Right ventricle myocardium superior (tissue), 1 donor: Measurements from ENCODE around the gene RPLP1. TPM values are rescaled to one million over a fixed set of nuclear protein-coding genes. Genes with fewer than 3 reads are reported as not detected.
"Not testable (repeated sequence)": the region's sequence is repeated elsewhere in the genome, so short reads cannot be mapped to it uniquely, and the experiment has no call there.

Source experiments
- ATAC-seq: fragments of 200-7000 bp; cut with Tn5 transposase; one replicate; pipeline ENCODE4 v1.9.1; 2020; ENCODE audit warnings: mild to moderate bottlenecking; ENCODE audit not compliant: poor library complexity
- DNase-seq: peaks from one replicate; pipeline ENCODE4 v3.0.0-alpha.2; 2020
- intact Hi-C: fragments of 100-400 bp; cut with DNase I; formaldehyde crosslinking; loops from one replicate; pipeline ENCODE4 v1.11.2; 2022
- total RNA-seq: library from RNA; stranded (reverse); fragmentation: NEBNext Ultra II Directional; extraction: Animal tissue kit (Norgen Biotek cat#: 25700); gene quantifications from one replicate; pipeline ENCODE4 v1.2.1, GENCODE V29; 2021
- donor health status: DM: no; HTN: yes; CAD: no; lungs with severe emphysema.

The RPLP1 gene
- total RNA-seq, 1 donor from 2014 or later, result 1,108 TPM

DNA sequence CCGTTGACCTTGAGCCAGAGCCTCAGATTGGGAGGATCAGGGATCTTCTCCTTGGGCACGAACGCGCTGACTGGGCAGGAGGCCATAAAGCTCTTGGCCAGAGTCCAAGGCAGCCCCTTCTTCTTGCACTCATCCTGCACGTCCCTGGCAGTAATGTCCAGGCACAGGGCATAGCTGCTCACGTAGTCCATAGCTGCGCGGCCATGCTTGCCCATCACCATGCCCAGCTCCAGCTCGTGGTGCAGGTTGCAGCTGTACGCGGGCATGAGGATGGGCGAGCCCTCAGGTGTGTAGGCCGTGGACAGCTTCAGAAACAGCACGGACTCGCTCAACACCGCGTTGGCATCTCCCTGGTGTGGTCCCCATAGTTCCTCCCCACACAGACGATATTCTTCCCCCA, 17.9 kb upstream of the RPLP1 start:
- ATAC-seq, result no peak
- intact Hi-C loops, result no loop called here
- DNase-seq, result no peak

DNA sequence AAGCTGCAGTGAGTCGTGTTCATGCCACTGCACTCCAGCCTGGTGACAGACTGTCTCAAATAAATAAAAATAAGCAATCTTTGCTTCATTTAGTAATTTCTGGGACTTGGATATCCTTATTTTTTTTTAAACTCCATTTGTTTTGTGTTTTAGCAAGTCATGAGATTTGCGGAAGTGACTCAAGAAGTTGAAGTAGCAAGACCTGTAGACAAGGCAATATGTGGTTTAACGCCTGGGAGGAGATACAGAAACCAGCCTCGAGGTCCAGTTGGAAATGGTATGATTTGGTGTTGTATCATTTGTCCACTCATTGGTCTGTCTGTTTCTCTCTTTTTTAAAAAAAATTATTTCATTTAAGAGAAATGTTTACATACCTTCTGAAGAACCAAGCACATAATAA, 16.6 kb upstream of the RPLP1 start:
- ATAC-seq (no peak), DNase-seq (no peak)
- intact Hi-C loops, result no loop called here

DNA sequence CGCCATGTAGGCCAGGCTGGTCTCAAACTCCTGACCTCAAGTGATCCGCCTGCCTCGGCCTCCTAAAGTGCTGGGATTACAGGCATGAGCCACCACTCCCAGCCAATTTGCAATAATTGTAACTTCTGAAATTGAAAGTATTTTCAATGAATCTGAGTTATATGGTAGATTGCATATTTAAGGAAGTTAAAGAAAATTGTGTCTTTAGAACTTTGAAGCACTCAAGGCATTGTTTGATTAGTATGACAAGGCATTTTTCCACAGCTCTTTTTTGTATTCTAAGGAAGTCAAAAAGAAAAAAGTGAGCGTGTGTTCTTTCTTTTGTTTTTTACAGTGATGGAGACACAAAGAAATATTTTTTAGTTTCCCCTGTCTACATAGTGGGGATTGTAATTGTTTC, 15.7 kb upstream of the RPLP1 start:
- DNase-seq (no peak), ATAC-seq (no peak)
- intact Hi-C loops, result no loop called here

DNA sequence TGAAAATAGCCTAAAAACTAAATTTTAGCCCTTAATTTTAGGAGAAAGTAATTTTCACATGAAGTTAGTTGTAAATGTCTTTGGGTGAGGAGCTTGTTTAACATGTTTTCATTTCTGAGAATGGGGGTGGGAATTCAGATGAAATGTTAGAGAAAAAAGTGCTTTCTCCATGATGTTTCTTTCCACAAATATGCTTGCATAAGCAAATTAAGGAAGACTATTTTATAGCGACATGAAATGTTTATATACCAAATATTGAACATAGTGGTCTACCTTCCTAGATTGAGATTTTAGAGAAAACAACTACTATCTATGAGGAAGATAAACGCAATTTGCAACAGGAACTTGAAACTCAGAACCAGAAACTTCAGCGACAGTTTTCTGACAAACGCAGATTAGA, 13.0 kb upstream of the RPLP1 start:
- intact Hi-C loops, result no loop called here
- no peak for ATAC-seq
- no peak for DNase-seq

DNA sequence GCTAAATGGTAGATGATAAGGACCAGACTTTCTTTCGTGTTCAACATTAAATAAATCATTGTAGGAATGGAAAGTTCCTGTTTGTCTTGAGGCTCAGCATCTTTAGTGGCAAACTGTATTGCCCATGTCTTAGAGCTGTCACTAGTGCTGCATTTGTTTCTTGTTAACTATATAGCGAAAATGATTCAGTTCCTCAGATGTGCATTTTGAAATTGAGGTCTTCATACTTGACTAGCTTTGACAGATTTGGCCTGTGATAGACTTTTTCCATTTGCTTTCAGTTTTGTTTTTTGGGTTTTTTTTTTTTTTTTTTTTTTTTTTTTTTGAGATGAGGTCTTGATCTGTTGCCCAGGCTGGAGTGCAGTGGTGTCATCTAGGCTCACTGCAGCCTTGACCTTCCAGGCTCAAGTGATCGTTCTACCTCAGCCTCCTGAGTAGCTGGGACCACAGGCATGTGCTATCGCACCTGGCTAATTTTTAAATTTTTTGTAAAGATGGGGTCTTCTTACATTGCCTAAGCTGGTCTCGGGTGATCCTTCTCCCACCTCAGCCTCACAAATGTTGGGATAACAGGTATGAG, 9.5 kb upstream of the RPLP1 start:
- intact Hi-C loops, result no loop called here
- ATAC-seq (no peak), DNase-seq (no peak)

DNA sequence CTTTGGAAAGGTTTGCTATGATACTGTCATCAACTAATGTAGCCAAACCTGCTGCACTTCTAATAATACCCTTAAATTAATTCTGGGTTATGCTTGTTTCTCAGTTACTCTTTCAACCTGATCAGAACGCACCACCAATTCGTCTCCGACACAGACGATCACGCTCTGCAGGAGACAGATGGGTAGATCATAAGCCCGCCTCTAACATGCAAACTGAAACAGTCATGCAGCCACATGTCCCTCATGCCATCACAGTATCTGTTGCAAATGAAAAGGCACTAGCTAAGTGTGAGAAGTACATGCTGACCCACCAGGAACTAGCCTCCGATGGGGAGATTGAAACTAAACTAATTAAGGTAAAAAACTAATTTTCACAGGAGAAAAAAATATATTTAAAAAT, 7.9 kb upstream of the RPLP1 start:
- ATAC-seq (no peak), DNase-seq (no peak)
- intact Hi-C loops, result no loop called here

DNA sequence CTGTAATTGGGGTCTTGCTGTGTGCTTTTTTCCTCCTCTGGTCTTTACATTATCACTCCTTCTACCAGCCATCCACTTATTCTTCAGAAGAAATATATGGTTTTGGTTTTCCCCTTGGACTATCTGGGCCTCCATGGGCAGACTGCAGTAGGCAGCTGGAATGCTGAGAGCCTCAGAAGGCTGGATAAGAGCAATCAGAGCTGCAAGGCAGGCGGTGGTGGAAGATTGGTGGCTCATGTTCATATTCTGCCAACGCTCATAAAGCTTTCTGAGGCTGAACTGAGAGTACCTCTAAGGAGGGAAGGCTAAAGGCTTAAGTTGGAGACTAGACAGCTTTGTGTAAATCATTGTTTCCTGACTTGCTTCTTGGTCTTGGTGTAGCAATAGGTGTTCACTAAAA, 5.7 kb upstream of the RPLP1 start:
- no peak for DNase-seq
- intact Hi-C loops, result no loop called here
- peak; percentile 40 for ATAC-seq

DNA sequence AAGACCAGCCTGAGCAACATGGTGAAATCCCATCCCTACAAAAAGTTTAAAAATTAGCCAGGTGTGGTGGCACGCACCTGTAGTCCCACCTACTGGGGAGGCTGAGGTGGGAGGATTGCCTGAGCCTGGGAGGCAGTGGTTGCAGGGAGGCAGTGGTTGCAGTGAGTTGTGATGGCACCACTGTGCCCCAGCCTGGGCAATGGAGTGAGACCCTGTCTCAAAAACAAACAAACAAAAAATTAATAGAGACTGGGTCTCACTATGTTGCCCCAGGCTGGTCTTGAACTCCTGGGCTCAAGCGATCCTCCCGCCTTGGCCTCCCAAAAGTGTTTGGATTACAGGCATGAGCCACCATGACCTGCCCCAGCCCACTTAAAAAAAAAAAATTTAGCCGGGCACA, 2.4 kb upstream of the RPLP1 start:
- DNase-seq, intact Hi-C loops, ATAC-seq: not testable (repeated sequence)

DNA sequence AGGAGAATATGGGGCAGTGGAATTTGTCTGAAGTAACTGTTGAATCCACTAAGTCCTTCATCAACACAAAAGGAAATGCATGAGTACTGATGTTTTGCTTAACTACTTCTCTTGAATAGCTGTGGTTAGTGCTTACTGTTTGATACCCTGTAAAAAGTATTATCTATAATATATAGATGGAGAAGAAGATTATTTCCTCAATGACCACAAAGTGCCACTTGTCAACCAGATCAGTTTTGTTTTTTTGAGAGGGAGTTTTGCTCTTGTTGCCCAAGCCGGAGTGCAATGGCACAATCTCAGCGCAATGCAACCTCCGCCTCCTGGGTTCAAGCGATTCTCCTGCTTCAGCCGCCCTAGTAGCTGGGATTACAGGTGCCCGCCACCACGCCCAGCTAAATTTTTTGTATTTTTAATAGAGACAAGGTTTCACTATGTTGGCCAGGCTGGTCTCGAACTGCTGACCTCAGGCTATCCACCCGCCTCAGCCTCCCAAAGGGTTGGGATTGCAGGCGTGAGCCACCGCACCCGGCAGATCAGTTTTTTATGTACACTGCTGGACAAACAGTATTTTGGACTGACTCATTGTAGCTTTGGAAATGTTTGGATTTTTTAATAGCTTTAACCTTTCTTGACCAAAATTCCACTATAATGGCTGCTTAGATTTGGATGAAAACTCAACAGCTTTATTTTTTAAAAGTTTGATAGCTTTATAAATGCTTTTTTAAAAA, 1.5 kb upstream of the RPLP1 start:
- intact Hi-C loops, result no loop called here
- DNase-seq, result no peak

DNA sequence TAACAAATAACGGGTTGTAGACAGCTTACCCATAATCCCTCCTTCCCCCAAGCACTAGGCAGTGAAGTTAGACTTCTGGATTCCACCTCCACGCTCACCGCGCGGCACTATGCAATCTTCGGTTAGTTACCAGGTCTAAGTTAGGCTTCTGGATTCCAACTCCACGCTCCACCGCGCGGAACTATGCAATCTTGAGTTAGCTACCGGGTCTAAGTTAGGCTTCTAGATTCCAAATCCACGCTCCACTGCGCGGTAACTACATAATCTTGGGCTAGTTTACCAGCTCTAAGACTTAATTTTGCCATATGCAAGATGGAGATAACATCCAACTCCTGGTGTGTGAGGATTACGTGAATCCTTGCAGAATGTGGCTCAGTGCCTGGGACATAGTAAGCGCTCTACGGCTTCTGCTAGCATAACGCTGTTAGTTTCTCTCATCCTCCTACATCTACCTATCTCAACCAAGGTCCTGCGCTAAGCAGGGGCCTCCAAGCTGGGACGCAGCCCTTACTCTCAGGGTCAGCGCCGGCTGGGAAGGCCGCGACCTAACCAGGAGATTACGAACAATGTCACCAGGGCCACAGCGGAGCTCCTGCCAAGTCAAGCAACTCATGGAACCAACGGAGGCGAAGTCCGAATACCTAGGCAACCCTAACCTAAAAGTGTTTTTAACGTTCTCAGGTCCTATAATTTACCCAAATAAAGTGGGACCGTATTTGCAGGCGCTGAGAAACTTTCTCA, 497 bp upstream of the RPLP1 start:
- DNase-seq, result peak; percentile 48
- ATAC-seq, result peak; percentile 42
- intact Hi-C loops, result no loop called here

More for the DNA sequence above, 1.5 kb upstream of the RPLP1 start:
- no peak for ATAC-seq

DNA sequence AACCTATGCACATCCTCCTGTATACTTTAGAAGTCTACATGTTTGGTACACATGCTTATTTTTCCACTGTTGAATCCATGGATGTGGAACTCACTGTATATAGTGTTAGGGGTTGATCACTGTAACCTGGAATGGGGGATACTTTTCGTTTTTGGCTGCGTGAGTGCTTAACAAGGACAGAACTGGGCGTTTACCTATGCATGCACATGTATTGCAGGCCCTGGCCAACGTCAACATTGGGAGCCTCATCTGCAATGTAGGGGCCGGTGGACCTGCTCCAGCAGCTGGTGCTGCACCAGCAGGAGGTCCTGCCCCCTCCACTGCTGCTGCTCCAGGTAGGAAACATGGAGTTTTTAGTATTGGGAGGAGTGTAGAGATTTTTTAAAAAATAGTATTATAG, 2.3 kb downstream of the RPLP1 start:
- intact Hi-C loops, result no loop called here
- ATAC-seq (no peak), DNase-seq (no peak)

DNA sequence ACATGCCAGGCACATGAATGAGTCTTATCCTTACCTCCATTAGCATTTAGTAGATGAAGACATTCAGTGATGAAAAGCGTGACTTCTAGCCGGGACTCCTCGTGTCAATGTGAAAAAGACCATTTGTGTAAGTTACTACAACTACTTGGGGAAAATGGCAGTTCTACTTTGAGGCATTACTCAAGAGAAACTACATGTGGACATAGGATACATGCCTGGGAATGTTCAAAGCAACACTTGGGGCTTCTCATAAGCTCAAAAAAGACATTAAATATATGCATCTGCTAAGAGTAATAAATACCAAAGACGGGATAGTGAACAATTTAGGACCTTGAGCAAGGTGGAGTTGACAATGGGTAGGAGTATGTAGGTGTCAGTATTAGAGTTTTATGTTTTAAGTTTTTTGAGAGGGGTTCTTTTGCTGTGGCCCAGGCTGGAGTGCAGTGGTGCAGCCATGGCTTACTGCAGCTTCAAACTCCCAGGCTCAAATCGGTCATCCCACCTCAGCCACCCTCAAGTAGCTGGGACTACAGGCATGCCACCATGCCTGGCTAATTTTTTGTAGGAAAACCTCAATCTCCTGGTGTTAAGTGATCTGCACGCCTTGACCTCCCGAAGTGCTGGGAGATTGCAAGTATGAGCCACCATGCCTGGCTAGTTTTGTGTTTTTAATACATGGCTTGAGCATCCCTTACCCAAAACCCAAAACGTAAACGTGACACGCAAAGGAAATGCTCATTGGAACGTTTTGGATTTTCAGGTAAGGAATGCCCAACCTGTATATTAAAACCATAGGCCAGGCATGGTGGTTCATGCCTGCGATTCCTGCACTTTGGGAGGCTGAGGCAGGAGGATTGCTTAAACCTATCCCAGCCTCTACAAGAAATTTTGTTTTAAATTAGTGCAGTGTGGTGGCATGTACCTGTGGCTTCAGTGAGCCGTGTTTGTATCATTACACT, 3.9 kb downstream of the RPLP1 start:
- DNase-seq (no peak), ATAC-seq (no peak)
- intact Hi-C loops, result no loop called here

DNA sequence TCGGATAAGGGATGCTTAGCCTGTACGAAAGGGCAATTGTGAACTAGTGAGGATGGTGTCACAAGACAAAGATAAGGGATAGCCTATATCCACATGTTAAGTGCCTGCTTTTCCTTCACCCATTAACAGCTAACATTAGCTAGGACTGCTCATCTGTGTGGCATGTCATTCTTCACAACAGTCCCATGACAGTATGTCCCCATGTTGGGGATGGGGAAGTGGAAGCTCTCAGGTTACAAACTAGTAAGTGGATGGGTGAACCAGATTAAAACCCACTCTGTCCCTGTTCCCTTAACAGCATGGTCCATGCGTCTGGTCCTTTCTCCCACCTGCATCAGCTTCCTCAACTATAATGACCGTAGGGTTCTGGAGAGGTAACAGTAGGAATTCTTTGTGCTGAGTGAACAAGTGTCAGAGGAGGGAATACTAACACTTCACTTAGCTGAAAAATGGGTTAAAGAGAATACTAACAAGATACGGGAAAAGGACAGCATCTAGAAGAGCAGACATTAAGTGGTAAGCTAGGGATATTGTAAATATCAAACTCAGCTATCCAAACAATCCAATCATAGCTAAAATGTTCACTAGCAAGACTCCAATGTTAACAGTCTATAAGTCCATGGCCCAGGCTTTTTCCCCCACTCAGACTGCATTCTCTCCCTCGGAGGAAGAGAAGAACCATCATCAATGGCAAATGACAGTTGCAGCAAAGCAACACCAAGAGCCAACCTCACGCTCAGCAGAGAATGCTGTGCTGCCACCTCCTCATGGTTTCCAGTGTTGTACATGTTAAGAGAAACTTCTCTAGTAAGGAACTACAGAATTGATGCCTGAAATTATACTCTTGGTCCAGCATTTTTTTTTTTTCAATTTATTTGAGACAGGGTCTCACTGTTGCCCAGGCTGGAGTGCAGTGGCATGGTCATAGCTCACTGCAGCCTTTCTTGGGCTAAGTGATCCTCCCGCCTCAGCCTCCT, 5.0 kb downstream of the RPLP1 start:
- intact Hi-C loops, result no loop called here
- no peak for ATAC-seq

DNA sequence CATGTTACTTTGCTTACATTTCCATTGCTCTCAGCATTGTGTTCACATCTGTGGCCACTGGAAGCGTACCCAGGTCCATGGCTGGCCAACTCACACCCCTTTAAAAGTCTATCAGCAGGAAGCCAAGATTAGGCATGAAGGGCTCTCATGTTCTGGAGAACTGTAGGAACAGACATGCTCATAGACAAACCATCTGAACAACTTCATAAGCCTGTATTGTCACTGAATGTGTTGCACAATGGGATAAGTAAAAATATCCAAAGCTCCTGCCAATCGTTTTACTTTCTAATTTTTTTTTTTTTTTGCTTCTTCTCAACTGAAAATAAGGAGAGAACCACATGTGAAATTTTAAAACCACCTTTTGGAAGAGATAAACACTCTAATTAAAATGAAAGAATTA, 6.4 kb downstream of the RPLP1 start:
- DNase-seq (peak; percentile 13), ATAC-seq (no peak)
- intact Hi-C loops, result no loop called here

More for the DNA sequence above, 5.0 kb downstream of the RPLP1 start:
- DNase-seq, result peak; percentile 26

DNA sequence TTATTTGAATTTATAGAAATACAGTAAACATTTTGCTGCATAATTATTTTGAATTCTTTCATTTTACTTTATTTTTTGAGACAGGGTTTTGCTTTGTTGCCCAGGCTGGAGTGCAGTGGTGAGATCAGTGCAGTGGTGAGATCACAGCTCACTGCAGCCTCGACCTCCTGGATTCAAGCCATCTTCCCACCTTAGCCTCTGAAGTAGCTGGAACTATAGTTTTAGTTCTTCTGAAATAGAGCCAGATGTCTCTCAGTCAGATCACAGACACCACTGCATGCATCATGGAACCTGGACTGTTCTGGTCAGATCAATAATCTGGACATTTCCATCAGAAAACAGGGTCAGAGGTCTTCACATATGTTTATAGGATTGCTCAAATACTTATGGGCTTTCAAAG, 7.9 kb downstream of the RPLP1 start:
- DNase-seq, result no peak
- intact Hi-C loops, result no loop called here
- ATAC-seq, result no peak

DNA sequence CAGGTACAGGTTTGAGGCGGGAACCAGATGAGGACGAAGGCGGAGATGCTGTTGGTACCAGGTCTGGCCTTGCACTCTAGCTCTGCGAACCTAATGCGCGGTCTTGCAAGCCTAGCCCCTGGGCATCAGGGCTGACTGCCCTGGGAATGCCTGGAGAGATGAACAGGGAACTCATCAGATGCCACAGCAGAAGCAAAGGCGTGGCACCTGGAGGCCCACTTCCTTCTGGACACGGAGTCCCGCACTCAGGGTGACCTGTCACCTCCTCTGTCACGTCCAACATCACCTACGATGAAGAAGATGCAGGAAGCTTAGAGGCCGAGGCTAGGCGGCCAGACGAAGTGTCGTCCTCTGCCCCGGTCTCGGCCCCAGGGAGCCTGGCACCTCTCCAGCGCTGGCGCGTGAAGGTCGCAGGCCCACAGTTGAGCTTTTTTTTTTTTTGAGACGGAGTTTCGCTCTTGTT, 9.4 kb downstream of the RPLP1 start:
- intact Hi-C loops, result no loop called here
- ATAC-seq, result peak; percentile 14
- DNase-seq, result peak; percentile 72

DNA sequence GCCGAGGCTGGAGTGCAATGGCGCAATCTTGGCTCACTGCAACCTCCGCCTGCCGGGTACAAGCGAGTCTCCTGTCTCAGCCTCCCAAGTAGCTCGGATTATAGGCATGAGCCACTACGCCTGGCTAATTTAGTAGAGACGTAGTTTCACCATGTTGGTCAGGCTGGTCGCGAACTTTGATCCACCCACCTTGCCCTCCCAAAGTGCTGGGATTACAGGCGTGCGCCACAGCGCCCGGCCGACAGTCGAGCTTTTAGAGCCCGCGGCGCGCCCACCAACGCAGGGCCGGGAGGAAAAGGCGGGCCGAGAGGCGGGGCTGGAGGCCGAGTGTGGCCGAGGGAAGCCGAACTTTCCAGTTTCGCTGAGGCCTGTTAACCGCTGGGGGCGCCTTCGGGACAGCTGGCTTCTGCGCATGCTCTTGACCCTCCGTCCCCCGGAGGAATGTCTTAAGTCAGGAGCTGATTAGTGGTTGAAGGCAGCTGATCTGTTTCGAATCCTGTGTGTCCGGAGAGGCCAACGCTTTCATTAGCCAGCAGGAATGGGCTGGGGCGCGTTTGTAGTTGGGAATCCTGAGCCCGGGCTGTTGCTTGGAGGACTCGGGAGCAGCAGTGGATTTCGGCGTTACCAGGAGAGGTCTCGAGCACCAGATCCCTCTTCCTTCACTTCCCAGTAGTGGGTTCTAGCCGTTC, 10.0 kb downstream of the RPLP1 start:
- ATAC-seq (peak; percentile 96), DNase-seq (peak; percentile 97)
- intact Hi-C loops, result no loop called here
